GM18498 (cell line): ENCODE results near the gene TTLL5.

Experiments
- ATAC-seq: cut with Tn5 transposase; IDR thresholded peaks from one replicate; pipeline ENCODE4 v1.9.1; 2021; ENCODE audit warnings: mild to moderate bottlenecking, moderate library complexity; ENCODE audit not compliant: unreplicated experiment

The TTLL5 gene

DNA sequence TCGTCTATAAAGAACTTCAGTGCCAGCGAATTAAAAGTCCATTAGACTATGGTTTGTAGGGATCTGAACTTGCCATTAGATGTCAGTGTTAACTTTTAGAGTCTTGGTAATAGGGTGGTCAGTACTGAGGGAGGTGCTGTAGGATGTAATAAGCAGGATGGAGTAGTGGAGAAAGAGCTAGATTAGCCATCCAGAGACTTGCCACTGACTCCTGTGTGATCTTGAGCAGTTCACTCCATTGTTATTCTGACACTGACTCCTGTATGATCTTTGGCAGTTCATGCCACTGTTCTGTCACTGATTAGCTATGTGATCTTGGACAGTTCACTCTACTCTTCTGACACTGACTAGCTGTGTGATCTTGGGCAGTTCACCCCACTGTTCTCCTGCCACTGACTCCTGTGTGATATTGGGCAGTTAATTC, 133.6 kb downstream of the TTLL5 start:
- no peak for ATAC-seq

- ATAC-seq = no peak
These were observed 139.7 kb downstream of the TTLL5 start for GRCh38 chr14:75800792-75801191.

- ATAC-seq = no peak
These were observed 141.4 kb downstream of the TTLL5 start for GRCh38 chr14:75802486-75802885.

DNA sequence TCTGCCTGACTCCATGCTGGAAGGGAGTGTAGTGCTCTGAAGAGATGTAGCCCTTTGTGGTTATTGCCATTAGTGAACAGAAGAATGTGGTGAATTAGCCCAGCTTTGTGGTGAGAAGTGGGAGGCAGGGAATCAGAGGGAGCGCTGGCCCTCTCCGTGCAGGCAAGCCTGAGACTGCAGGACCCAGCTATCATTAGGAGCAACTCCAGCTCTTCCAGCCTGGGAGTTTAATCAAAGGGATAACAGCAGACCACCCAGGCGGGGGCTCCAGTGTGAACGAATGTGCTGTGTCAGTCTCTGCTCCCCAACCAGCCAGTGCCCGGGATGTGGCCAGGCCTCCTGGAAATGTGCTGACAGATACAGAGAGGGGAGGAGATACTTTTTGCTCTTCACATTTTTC, 142.7 kb downstream of the TTLL5 start:
- ATAC-seq = no peak

DNA sequence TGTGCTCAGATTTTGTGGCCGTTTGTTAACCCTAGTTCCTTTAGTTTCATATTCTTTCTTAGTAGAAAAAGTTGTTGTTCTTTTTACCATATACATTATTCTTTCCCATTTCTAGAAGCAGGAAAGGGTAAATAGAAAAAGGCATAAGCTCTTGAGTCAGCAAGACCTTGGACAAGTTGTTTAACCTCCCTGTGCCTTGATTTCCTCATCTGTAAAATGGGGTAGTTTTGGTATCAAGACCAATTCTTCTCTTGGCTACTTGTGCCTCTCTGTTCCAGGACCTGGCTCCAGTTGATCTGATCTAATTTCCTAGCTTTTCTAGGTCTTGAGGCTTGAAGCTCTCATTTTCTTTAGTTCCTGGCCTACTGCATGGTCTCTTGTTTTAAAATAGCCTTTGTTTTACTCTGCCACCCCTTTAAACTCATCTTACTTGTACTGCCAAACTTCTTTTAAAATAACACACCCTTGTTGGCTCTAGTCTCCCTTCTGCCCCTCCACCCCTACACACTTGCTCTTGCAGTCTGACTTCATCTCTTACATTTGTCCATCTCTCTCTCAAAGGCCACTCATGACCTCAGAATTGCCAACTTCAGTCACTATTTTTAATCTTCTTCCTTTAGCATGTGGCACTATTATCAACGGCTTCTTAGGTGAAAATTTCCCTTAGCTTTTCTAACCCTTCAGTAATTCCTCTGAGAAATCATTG, 143.7 kb downstream of the TTLL5 start:
- ATAC-seq = no peak

- ATAC-seq = no peak
These were observed 144.6 kb downstream of the TTLL5 start for GRCh38 chr14:75805646-75806045.

DNA sequence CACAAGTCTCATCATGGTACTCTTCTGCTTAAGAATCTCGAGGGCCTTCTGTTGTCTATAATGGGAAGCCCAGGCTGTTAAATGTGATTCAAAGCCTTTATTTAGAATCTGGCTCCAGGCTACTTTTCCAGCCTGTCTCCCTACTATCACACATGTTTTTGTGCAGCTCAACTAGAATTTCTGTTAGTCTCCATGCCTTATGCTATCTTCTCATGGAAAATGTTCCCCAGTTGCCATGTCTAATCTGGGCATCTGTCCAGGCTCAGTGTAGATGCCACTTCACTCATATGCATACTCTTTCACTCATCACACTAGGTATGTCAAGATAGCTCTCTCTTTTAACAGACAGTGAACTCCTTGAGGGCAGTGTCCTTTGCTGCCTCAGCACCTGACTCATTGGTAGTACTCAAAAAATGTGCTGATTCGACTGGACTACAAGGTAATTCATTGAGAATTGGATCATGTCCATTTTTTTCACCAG, 145.3 kb downstream of the TTLL5 start:
- ATAC-seq = no peak

DNA sequence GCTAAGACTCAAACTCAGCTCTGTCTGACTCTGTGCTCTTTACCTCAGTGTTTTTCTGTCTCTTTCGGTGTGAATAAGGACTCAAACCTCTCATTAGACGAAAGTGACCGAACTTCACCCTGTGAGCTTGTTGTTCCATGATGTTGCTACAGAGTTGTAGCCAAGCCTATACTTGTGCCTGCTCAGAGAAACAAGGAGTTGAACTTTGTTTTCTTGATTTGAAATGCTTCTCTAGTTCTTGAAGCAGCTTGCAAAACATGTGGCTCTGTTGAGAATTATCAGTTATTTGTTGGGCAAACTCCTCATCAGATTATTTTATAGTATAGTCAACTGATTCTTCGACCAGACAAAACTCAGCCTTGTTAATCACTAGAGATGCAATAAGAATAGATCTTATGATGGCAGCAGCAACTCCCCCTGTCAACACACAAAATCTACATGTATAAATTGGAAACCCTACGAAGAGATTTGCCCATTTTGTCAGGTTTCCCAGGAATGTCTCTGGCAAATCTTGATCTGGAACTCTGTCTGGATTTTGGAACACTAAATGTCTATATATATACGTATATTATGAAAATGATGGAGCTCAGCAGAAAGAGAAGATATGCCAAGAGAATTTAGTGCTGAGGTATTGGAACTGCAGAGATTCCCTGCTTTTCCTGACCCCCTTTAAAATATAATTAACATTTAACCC, 146.8 kb downstream of the TTLL5 start:
- no peak for ATAC-seq

GRCh38 chr14:75811136-75811829, 150.2 kb downstream of the TTLL5 start:
- no peak for ATAC-seq

GRCh38 chr14:75811872-75812499, 150.9 kb downstream of the TTLL5 start:
- no peak for ATAC-seq

DNA sequence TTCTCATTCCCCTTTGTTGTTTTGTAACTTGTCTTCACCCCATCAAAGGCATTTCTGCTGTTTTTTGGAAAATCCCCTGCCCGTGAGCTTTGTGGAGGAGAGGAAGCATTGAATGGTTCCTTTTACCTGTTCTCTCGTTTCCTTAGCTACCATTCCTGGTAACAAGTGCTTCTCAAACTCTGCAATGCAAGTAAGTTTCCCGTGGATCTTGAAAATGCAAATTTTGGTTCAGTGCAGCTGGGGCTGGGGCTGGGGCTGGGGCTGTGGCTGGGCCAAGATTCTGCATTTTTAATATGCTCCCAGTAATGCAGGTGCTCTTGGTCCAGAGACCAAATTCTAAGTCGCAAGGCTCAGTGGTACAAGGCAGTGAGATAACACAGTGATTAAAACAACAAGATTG, 151.6 kb downstream of the TTLL5 start:
- ATAC-seq = no peak

DNA sequence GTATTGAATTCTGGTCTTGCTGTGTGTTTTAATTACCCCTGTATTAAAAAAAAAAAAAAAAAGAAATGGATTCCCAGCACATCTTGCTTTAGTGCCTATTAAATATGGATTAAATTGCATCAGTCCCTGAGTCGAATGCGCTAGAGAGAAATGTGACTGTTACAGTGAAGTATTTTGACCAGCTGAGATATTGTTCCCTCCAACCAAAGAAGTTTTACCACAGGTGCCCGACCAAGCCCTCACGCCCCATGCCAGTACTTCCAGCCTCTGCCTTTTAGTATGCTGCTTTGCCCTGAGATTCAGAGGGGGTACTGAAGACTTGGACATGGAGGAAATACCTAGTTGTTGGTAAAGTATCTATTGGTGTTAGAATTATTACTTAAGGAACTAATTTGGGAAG, 159.7 kb downstream of the TTLL5 start:
- ATAC-seq = no peak

GRCh38 chr14:75821831-75822521, 160.9 kb downstream of the TTLL5 start:
- ATAC-seq = no peak

DNA sequence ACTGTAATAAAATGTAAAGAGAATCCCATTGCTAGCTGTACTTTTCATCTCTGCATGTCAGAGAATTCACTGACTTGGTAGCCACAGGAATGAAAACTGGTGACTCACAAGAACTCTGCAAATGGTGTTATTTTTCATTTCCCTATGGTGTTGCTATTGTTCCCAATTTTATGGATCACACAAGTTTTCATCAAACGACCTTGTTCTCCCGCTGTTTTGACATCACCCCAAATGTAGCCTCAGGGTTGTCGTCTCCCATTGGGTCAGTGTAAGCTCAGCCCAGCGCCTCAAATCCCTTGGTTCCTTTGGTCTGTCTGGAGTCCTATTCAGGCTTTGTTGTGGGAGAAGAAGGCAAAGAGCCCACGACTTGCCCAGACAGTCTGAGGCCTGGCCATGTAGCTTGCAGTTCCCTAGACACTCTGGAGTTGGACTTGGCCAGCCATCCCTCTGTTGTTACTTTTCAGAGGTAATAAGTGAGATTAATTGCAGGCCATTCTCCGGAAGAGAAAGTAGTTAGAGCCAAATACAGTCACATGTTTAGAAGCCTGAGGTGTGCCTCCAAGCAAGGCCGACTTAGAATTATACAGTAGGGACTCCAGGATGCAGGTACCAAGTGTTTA, 161.6 kb downstream of the TTLL5 start:
- ATAC-seq = no peak

DNA sequence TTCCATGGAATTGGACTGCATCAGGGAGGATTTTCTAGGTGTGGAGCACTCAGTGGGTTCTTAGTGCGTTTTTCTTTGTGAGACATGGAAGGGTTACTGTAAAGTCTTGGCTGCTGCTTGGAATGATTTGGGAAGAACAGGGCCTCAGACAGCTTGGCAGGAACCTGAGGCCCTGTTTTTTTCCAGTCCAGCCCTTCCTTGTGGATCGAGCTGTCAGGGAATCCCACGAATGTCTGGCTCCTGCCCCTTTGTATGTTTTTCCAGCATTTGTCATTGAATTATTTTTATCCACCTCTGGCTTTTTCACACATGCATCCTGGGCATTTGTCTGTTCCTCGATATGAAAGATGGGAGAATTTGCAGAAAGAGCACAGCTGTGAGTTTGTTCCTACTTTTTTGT, 162.3 kb downstream of the TTLL5 start:
- ATAC-seq = no peak

DNA sequence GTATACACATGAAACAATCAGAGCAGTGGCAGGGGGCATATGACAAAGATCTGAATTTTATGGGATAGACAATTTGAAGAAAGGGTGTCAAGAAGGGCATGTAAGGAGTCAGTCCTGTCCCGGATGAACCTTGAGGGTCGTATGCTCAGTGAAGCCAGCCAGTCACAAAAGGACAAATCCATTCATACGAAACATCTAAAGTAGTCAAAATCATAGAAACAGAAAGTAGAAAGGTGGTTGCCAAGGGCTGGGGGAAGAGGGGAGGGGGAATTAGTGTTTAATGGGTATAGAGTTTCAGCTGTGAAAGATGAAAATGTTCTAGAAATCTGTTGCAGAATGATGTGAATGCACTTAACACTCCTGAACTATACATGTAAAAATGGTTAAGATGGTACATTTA, 163.3 kb downstream of the TTLL5 start:
- ATAC-seq = no peak

- no peak for ATAC-seq
These were observed 164.1 kb downstream of the TTLL5 start for GRCh38 chr14:75825147-75825592.

DNA sequence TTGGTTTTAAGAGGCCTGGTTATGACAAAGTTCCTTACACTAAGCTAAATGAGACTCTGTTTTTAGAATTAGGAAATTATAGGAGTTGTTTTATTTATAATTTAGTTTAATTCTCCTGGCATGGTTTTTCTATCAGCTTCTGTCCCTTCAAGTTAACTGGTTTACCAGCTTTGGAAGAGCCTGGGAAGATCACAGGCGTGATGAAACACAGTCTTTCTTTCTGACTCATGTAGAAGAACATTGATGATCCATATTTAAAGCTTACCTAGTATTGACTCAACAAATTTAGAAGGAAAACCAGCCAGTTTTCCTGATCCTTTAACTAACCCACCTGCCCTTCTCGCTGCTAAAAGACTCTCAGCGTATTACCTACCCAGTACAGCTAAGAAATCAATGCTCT, 165.6 kb downstream of the TTLL5 start:
- ATAC-seq = no peak

- ATAC-seq = no peak
These were observed 166.3 kb downstream of the TTLL5 start for GRCh38 chr14:75827331-75827730.

DNA sequence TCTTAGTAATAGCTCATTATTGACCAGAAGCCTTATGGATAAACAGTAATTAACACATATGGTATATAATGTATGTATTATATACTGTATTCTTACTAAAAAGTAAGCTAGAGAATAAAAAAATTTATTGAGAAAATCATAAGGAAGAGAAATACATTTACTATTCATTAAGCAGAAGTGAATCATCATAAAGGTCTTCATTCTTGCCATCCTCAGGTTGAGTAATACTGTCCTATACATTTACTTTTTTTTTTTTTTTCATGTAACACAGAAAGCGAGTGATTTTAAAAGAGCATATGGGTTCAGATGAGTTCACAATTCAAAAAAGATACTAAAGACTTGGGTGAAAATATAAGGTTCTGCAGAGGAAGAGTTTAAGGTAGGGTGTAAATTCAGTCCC, 168.3 kb downstream of the TTLL5 start:
- ATAC-seq = no peak
